GM18907 (cell line): Measurements from ENCODE around the gene TSPAN9.

Experiments used
- ATAC-seq: cut with Tn5 transposase; IDR thresholded peaks from one replicate; pipeline ENCODE4 v1.9.1; 2021; ENCODE audit warnings: mild to moderate bottlenecking, moderate library complexity; ENCODE audit not compliant: unreplicated experiment

The TSPAN9 gene

DNA sequence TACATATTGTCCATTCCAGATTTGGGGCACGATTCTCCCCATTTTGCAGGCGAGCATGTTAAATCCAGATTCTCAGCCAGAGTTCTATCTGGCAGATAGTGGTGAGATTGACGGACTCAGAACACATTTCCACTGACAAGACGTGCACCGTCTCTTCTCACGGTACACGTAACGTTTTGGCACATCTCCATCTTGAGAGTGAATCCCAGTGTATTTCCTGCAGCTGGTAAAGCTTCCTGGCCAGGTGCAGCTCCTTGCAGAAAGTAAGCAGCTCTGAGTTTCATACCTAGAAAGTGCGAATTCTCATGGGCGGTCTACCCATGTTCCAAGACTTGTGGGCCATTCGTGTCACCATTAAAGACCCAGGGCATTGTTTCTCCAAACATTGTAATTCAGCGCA is 102.6 kb downstream of the TSPAN9 start:
- ATAC-seq: no peak

- no peak for ATAC-seq
Measured at GRCh38 chr12:3182426-3182825, 105.2 kb downstream of the TSPAN9 start.

DNA sequence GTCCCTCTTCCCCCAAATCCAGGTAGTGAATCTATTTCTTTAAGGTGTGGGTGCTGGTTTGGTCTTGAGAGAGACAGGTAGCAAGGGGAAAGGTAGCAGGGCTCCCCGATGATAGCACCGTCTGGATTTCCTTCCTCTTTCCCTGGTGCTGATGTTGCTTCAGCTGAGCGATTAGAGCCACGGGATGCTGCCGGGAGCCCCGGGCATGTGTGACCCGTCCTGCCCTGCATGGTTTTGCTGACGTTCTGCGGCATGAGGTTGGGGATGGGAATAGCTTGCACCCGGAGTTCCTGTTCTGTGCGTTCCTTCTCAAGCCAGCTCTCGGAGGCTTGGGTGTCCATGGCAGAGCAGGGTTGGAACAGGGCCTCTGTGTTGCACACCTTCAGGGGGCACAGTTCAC is 107.3 kb downstream of the TSPAN9 start:
- ATAC-seq: no peak

DNA sequence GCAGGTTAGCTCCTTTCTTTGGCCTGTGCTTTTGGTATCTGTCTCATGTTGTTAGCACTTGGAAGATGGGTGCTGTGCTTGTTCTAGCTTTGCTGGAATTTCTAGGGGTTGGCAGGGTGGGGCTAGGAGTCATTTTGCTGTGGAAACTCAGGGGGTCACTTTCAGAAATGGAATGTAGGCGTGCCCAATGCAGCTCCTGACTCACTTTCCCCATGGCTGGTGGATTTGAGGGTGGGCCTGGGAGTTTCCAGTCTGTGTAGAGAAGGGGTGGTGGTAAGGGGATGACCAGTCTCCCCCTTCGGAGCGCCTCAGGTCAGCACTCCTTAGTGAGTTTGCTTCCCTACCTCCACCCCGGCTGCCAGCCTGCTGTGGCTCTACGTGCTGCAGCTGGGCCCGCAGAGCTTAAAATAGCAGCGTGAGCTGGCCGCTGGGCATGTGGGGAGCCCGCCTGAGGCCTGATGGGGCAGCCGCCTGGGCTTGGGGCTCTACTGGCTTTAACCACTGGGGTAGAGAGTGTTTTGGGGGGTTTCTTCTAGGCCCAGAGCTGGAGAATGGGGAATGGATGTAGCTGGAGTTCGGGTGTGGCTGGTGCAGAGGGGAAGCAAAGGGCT is 108.2 kb downstream of the TSPAN9 start:
- ATAC-seq: no peak

GRCh38 chr12:3186546-3187215 is 109.5 kb downstream of the TSPAN9 start:
- peak; percentile 74 for ATAC-seq

- no peak for ATAC-seq
Measured at GRCh38 chr12:3187846-3188770, 110.9 kb downstream of the TSPAN9 start.

DNA sequence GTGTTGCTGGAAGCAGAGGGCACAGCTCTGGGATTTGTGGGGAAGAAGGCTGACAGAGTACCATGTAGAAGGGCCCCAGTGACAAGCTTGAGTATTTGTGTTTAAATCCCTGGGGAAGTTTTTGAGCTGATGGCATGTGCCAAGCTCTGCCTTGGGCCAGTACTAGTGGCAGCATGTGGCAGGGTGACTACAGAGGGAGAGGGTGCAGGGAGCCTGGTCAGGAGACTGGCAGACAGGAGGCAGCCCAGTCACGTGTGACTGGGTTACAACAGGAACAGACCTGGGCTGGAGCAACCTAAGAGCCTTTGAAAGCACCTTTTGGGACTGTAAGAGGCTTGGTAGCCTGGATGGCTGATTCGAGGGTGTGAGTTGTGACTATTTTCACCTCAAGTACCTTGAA is 112.1 kb downstream of the TSPAN9 start:
- ATAC-seq: no peak

DNA sequence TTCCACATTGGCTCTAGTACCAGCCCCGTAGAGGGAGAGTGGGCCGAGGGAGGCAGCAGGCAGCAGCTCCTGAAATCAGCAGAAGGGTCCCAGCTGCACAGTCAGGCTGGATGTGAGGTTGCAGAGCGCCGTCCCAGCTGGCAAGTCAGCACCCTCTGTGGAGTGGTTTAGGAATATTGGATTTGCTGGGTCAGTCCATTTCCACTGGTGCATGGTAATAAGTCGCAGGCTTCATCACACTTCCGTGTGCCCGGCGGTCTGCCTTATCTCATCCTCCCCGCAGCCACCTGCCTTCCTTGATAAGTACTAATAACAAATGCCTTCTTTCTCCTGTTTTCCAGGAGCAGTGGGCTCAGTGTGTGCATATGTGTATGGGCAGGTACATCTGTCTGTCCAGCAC is 112.9 kb downstream of the TSPAN9 start:
- ATAC-seq: no peak

- ATAC-seq: no peak
Measured at GRCh38 chr12:3191450-3191849, 114.3 kb downstream of the TSPAN9 start.

GRCh38 chr12:3192221-3192620 is 115.0 kb downstream of the TSPAN9 start:
- no peak for ATAC-seq

GRCh38 chr12:3193131-3193530 is 116.0 kb downstream of the TSPAN9 start:
- ATAC-seq: no peak

DNA sequence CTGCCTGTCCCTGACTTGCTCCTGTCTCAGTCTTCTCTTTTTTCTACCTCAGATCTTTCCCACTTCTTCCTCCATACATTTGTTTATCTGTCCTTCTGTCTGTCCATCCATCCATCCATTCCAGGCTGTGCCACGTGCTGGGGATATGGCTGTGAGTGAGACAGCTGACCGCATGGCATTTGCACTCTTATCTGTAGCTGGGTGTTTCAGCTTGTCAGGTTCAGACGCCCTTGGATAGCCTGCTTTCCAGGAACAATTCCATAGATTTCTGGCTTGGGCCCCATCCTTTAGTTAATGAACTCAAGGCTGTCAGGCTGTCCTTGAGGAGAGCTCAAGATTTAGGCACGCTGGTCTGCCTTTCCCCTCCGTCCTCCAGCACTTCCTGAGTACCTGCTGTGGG is 116.6 kb downstream of the TSPAN9 start:
- no peak for ATAC-seq

GRCh38 chr12:3195337-3195736 is 118.2 kb downstream of the TSPAN9 start:
- ATAC-seq: no peak

DNA sequence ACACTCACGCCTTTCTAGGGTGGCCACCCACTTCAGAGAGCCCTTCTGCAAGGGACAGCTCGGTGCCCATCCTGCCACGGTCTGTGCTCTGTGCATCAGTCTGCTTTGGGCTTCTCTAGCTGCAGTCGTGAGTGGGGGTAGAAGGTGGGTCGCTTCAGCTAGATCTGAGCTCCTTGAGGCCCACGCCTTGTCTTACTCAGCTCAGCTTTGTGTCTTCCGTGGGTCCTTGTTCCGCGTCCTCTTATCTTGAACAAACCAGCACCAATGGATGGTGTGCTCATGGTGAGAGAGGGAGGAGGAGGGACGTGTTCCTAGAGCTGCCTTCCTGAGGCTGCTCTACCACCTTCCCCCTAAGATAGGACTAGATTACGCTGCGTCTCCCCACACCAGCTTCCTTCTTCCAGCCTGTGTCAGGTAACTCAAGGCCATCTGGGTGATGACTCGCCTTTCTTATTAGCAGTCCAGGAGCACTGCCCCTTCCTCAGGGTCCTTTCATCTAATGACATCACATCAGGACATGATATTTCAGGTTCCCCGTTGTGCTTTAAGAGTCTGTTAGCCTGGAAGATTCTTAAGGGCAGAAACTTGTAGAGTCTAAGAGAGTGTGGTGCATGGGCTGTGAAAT is 118.8 kb downstream of the TSPAN9 start:
- ATAC-seq: no peak

DNA sequence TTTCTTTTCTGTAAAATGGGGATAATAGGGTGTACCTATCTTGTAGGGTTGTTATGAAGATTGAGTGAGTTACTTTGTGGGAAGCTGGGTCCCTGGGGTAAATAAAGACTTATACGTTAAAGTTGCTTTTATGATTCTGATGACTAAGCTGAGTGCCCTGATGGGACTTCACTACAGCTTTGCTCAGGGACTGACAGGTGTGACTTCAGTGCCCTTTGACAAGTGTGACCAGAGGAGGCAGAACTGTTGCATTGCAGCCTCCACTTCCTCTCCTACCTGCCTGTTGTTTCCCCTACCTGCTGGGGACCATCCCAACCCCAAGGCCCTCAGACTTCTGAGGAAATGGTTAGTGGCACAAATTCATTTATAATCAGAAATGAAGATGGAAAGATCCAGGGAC is 119.3 kb downstream of the TSPAN9 start:
- no peak for ATAC-seq

- no peak for ATAC-seq
Measured at GRCh38 chr12:3197131-3197818, 120.1 kb downstream of the TSPAN9 start.

DNA sequence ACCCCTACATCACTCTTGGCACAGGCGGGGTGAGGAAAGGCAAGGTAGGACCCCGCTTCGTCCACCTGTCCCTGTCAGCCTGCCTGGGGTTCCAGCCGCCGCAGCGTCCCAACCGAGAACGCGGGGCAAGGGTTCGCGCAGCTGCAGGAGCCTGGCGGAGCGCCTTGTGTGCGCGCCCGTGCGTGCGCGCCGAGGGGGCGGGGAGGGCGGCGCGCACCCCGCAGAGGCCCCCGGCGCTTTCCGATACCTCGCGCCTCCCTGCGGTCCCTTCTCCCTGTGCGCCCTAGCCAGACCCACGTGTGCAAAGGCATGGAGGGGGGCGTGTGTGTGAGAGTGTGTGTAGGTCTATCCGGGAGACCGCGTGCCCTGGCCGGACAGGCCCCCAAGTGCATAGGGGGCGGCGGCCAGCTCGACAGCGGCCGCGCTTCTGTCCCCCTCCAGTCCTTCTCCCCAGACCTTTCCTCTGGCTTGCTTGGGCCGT is 122.4 kb downstream of the TSPAN9 start:
- no peak for ATAC-seq

DNA sequence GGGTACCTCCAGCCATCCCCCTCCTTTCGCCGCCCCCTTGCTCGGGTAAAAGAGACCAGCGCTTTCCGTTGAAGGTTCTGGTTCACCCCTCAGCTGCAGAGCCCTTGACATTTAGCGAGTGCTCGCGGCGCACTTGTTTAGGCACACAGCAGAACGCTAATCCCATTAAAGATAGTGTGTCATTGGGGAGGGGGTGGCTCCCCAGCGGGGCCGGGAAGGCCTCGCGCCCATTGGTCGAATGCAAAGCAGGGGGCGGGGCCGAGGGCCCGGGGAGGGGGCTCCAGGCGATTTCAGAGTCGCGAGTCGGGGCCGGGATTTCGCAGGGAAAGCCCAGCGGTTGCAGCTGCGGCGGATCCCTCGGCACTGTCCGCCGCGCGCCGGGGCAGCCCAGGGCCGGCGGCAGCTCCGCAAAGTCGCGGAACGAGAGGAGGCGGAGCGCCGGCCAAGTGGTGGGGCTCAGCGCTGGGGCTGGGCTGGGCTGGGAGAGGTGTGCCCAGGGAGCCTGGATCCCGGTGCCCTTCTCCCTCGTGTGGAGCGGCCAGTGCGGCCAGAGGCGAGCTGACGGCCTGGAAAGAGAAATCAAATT is 122.9 kb downstream of the TSPAN9 start:
- ATAC-seq: no peak

DNA sequence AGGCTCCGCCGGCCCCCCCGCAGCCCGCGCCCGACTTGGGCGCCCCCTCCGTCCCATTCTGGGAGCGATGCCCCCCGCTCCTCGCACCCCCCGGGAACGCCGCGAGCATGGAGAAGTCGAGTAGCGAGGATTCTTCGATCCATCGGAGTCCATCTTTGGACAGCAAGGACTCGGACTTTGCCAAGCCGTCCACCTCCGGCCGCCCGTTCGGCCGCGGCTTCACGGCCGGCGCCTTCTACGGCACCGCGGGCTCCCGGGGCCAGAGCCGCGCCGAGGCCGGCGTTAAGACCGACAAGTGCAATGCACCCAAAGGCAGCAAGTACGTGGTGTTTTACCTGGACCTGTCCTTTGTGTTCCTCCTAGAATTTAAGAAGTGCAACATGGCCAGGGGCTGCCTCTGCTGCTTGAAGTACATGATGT is 123.6 kb downstream of the TSPAN9 start:
- ATAC-seq: no peak

DNA sequence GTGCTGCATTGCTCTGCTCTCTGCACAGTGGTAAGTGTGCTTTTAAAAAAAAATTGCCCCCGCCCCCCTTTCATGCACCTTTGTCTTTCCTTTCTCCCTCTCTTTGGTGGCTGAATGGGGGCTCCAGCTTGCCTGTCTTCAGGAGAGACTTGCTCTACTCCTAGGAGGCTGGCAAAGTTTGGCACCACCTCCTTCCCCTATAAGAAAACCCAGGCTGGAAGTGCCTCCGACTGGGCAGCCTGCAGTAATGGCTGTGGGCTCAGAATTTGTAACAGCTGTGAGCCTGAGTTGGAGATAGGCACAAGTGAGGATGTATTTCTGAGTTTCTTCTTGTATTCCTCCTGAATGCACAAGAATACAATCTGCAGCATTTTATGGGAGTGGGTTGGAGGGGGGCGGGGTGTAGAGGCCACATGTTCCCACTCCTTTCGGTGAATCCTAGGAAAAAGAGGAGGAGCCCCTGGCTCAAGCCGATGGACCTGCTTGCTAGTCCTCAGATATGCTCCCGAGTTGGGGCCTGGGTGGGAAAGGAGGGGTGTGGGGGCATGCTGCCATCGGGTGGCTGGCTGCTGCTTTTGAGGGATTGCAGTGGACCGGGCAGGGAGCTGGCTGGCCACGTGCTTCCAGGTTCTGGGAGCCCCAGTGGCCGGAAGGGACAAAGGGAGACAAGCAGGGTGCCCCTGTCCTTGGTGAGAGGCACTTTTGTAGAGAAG is 124.3 kb downstream of the TSPAN9 start:
- ATAC-seq: no peak
